Measurements from ENCODE around the gene TSHZ2. TPM values are rescaled to one million over a fixed set of nuclear protein-coding genes. Genes with fewer than 3 reads are reported as not detected.

TSHZ2 gene
- total RNA-seq, 1 donor from 2014 or later = 30.4 TPM

DNA sequence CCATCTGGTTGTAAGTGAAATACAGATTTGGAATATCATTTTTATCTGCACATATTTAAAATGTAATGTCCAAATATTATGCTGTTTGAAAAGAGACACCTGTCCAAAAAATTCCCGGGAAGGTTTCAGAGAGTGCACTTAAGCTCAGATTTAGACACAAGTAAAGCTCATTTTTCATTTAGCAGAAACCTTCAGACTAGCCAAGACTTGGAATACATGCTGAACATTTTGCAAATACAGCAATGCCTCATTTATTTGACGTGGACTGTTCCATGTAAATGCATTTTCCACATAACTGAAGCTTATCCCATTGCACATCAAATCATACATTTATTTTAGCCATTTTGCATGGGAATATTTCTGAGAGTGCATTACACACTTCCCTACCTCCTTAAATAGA is 340.8 kb downstream of the TSHZ2 start:
- no peak overlapping the region for H3K4me3 ChIP-seq
- no peak for DNase-seq (ENCODE audit: extremely low spot score in 2 of 2)
- no peaks in the 10 kb centered on the region for H3K36me3 ChIP-seq
- H3K9me3 ChIP-seq = no peaks in the 10 kb centered on the region
- intact Hi-C loops (cut with DNase I) = no loop called here
- no peaks in the 10 kb centered on the region for H3K27me3 ChIP-seq
- no peaks in the 10 kb centered on the region for H3K4me1 ChIP-seq
- no peak overlapping the region for H3K27ac ChIP-seq
- no peak for TF ChIP-seq POLR2A (IDR thresholded peaks at IDR 0.05)
- no peak for TF ChIP-seq POLR2AphosphoS5 (IDR thresholded peaks at IDR 0.05; ENCODE audit: insufficient read depth in 1 of 2, low read depth in 1 of 2)
- TF ChIP-seq, protein P1, sequence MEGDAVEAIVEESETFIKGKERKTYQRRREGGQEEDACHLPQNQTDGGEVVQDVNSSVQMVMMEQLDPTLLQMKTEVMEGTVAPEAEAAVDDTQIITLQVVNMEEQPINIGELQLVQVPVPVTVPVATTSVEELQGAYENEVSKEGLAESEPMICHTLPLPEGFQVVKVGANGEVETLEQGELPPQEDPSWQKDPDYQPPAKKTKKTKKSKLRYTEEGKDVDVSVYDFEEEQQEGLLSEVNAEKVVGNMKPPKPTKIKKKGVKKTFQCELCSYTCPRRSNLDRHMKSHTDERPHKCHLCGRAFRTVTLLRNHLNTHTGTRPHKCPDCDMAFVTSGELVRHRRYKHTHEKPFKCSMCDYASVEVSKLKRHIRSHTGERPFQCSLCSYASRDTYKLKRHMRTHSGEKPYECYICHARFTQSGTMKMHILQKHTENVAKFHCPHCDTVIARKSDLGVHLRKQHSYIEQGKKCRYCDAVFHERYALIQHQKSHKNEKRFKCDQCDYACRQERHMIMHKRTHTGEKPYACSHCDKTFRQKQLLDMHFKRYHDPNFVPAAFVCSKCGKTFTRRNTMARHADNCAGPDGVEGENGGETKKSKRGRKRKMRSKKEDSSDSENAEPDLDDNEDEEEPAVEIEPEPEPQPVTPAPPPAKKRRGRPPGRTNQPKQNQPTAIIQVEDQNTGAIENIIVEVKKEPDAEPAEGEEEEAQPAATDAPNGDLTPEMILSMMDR (IDR thresholded peaks at IDR 0.05) = no peak

DNA sequence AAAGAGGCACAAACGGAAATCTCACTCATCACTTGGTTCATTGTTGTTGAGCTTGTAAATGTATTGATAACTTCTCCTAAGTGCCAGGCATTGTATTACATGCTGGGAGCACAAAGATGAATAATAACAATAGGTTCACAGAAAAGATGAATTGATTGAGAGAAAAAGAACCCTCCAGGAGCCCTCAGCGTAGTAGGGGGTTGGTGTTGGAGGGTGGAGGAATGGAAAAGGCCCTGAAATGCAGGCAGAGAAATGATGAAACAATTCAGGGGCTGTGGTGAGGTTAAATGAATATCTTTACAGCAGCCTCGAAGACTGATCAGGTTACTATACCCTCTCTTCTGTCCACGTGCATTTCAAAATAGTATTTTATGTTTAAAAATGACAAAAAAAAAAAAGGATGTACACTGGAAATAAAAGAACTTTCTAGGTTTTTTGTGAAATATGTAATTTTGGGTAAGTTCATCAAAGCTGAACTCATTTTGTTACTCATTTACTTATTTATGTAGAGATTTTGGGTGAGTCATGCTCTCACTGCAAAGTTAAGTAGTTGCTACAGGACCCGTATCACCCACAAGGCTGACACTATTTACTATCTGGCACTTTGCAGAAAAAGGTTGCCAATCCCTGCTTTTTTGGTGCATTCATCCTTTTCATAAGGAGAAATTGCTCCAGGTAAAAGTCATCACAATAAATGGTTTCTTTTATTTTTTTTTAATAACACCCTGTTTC is 344.2 kb downstream of the TSHZ2 start:
- intact Hi-C loops (cut with DNase I) = no loop called here
- H3K27ac ChIP-seq = no peak overlapping the region

DNA sequence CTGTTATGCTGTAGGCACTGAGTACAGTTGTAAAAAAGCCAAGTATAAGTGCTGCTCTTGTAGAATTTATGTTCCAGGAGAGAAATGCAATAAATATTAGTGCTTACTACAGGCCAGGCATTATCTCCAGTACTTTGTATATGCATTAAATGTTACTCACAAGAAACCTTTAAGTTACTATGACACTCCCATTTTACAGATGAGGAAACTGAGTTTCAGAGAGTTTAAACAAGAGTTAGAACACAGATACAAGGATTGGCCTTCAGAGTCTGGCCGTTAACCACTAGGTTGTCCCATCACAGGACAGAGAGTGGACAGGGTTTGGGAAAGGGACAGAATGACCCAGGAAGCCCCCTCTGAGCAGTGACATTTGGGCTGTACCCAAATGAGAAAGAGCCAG is 347.0 kb downstream of the TSHZ2 start:
- Histone ChIP-seq H3K9me3 (no peaks in the 10 kb centered on the region), H3K27ac (no peak overlapping the region), H3K4me3 (no peak overlapping the region), H3K27me3 (no peaks in the 10 kb centered on the region), H3K36me3 (no peaks in the 10 kb centered on the region), H3K4me1 (no peaks in the 10 kb centered on the region)
- TF ChIP-seq POLR2AphosphoS5 (IDR thresholded peaks at IDR 0.05; ENCODE audit: insufficient read depth in 1 of 2, low read depth in 1 of 2) (no peak), POLR2A (IDR thresholded peaks at IDR 0.05) (no peak)
- TF ChIP-seq, protein P1 (IDR thresholded peaks at IDR 0.05) = no peak
- DNase-seq (ENCODE audit: extremely low spot score in 2 of 2) = no peak
- intact Hi-C loops (cut with DNase I) = no loop called here

More for the DNA sequence above, 344.2 kb downstream of the TSHZ2 start:
- DNase-seq (ENCODE audit: extremely low spot score in 2 of 2) = no peak
- Histone ChIP-seq H3K9me3 (no peaks in the 10 kb centered on the region), H3K4me3 (no peak overlapping the region), H3K27me3 (no peaks in the 10 kb centered on the region), H3K4me1 (no peaks in the 10 kb centered on the region), H3K36me3 (no peaks in the 10 kb centered on the region)
- TF ChIP-seq, protein P1 (IDR thresholded peaks at IDR 0.05) = no peak
- TF ChIP-seq POLR2A (IDR thresholded peaks at IDR 0.05) (no peak), POLR2AphosphoS5 (IDR thresholded peaks at IDR 0.05; ENCODE audit: insufficient read depth in 1 of 2, low read depth in 1 of 2) (no peak)

DNA sequence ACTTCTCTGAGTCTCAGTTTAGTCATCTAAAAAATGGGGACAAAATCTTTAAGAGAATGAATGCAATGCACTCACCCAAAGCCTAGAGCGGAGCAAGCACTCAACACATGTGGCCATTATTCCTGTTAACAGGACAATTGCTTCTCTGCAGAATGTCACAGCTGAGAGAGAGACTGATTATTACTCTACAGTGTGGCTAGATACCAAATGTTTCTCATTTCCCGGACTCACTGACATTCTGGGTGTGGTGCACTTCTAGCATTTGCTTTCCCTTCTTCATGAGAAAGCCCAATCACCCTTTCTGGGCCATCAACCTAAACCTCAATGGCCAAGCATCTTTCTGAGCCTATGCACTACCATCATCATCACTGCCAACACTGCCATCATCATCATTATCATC is 347.6 kb downstream of the TSHZ2 start:
- TF ChIP-seq, protein P1 (IDR thresholded peaks at IDR 0.05) = no peak
- TF ChIP-seq POLR2A (IDR thresholded peaks at IDR 0.05) (no peak), POLR2AphosphoS5 (IDR thresholded peaks at IDR 0.05; ENCODE audit: insufficient read depth in 1 of 2, low read depth in 1 of 2) (no peak)
- Histone ChIP-seq H3K9me3 (no peaks in the 10 kb centered on the region), H3K4me3 (no peak overlapping the region), H3K27me3 (no peaks in the 10 kb centered on the region), H3K36me3 (no peaks in the 10 kb centered on the region), H3K27ac (no peak overlapping the region), H3K4me1 (no peaks in the 10 kb centered on the region)
- intact Hi-C loops (cut with DNase I) = no loop called here
- no peak for DNase-seq (ENCODE audit: extremely low spot score in 2 of 2)

DNA sequence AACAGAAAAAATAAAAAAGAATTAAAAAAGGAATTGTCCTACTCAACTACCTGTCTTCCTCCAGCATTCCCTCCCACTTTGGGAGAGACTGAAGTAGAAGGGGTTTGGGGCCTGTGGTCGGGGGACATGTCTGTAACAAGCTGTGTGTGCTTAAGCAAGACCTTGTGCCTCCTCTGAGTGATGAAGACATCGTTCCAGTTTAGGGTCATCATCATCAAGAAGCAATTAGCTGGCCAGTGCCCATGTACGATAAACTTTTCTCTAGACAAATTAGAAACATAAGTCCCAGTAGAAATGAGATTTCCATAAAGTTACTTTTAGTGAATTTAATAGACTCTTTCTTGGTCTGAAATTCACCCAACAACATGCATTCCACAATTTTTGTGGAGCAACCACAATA is 348.5 kb downstream of the TSHZ2 start:
- DNase-seq (ENCODE audit: extremely low spot score in 2 of 2) = no peak
- Histone ChIP-seq H3K27me3 (no peaks in the 10 kb centered on the region), H3K9me3 (no peaks in the 10 kb centered on the region), H3K27ac (no peak overlapping the region), H3K4me3 (no peak overlapping the region), H3K4me1 (no peaks in the 10 kb centered on the region), H3K36me3 (no peaks in the 10 kb centered on the region)
- intact Hi-C loops (cut with DNase I) = no loop called here
- no peak for TF ChIP-seq POLR2A (IDR thresholded peaks at IDR 0.05)
- TF ChIP-seq POLR2AphosphoS5 (IDR thresholded peaks at IDR 0.05; ENCODE audit: insufficient read depth in 1 of 2, low read depth in 1 of 2) = no peak
- TF ChIP-seq, protein P1 (IDR thresholded peaks at IDR 0.05) = no peak

Data from vagina (tissue), 2 donors.